Activated T-cell treated with anti-CD3 and anti-CD28 coated beads, Interleukin-2, amount 50 U/mL, for 24 hours (primary cell): Measurements from ENCODE around the gene SYCP2.
"Not testable (repeated sequence)": the region's sequence is repeated elsewhere in the genome, so short reads cannot be mapped to it uniquely, and the experiment has no call there.

Source experiments
- DNase-seq: peaks from one replicate; pipeline ENCODE4 v3.0.0-alpha.2; 2020
- H3K27ac Mint-ChIP-seq: 2 replicates; pipeline ENCODE4 v1.8.0; 2020; ENCODE audit warnings: mild to moderate bottlenecking, mixed read lengths
- H3K27me3 Mint-ChIP-seq: 2 replicates; pipeline ENCODE4 v1.8.0; 2020; ENCODE audit warnings: mixed read lengths
- H3K36me3 Mint-ChIP-seq: 2 replicates; pipeline ENCODE4 v1.8.0; 2020; ENCODE audit warnings: low read depth, mixed read lengths
- H3K4me1 Mint-ChIP-seq: 2 replicates; pipeline ENCODE4 v1.8.0; 2020; ENCODE audit warnings: low read depth, mixed read lengths
- H3K4me3 Mint-ChIP-seq: 2 replicates; pipeline ENCODE4 v1.8.0; 2020; ENCODE audit warnings: mild to moderate bottlenecking, moderate library complexity, mixed read lengths
- H3K9me3 Mint-ChIP-seq: 2 replicates; pipeline ENCODE4 v1.8.0; 2020; ENCODE audit warnings: mixed read lengths

SYCP2 gene

DNA sequence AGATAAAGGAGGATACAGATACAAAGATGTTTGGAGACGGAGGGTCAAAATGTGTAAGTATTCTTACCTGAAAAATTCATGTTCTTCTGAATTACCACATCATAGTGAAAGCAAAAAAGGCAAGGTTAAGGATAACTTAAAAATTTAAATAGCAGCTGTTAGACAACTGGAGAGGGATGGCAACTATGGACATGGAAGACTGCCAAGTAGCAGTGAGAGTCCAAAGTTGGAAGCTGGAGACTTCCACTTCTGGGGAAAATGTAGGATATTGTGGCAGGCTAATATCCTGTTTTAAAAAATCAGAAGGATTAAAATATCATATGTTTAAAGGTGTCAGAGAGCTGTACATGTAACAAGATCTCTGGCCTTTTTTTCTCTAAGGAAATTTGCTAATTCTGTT lies 29.8 kb downstream of the SYCP2 start:
- Mint-ChIP-seq H3K36me3 (no peaks in the 10 kb centered on the region), H3K27ac (no peak overlapping the region), H3K27me3 (no peaks in the 10 kb centered on the region), H3K4me1 (no peaks in the 10 kb centered on the region), H3K4me3 (no peak overlapping the region), H3K9me3 (no peaks in the 10 kb centered on the region)
- no peak for DNase-seq

DNA sequence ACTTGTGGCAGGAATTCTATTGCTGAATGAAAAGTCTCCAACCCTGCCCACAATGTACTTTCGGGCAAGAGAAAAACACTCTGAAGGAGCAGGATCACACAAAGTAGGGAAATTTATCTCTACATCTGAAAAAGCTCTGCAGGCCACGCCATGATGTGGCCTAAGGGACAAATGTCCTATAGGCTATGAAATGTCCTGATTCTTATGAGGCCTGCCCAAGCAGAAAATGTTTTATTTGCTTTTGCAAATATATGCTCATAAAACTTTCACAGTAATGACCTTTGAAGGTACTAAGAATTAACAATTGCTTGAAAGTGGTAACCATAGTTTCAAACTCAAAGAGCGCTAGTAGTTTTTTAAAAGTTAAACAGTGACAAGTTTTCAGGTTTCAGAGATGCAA lies 31.0 kb downstream of the SYCP2 start:
- no peak for DNase-seq
- Mint-ChIP-seq H3K27me3 (no peaks in the 10 kb centered on the region), H3K36me3 (no peaks in the 10 kb centered on the region), H3K4me3 (no peak overlapping the region), H3K27ac (no peak overlapping the region), H3K9me3 (no peaks in the 10 kb centered on the region), H3K4me1 (no peaks in the 10 kb centered on the region)

DNA sequence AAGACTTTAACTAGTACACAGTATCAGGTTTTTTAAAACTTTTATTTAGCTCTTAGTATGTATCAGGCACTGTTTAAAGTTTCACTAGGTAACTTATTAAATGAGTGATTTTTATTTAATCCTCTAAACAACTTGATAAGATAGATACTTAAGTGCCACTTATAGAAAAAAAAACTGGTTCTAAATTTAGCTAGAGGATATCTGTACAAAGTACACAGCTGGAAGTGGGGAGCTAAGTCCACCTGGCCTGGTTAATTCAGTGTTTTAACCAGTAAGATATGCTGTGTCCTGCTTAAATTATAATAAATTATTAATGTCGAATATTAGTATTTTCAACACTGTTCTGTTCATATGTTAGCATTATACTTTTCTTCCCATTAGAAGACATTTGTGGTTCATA lies 37.5 kb downstream of the SYCP2 start:
- H3K4me1 Mint-ChIP-seq = peaks cover 3% of the 10 kb centered on the region

DNA sequence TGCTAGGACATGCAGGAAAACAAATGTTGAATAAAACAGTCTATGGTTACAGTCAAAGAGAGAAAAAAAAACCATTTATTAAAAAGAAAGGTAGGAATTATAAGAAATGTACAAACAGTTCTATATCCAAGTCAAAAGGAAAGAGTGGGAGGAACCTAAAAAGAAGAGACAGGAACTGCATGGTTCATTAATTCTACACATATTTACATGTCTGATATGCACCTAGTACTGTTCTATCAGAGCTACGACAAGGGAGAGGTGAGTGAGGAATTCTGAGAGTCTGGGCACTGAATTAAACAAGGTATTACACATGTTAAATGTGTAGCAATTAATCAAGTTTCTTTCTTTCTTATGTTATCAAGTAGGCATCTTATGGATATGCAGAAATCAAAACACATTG lies 41.9 kb downstream of the SYCP2 start:
- H3K27ac Mint-ChIP-seq = no peak overlapping the region
- H3K27me3 Mint-ChIP-seq = no peaks in the 10 kb centered on the region
- no peak for DNase-seq
- H3K4me1 Mint-ChIP-seq = peaks cover 3% of the 10 kb centered on the region
- H3K9me3 Mint-ChIP-seq = no peaks in the 10 kb centered on the region
- no peaks in the 10 kb centered on the region for H3K36me3 Mint-ChIP-seq
- no peak overlapping the region for H3K4me3 Mint-ChIP-seq

More for the DNA sequence above, 37.5 kb downstream of the SYCP2 start:
- Mint-ChIP-seq H3K27ac (no peak overlapping the region), H3K4me3 (no peak overlapping the region), H3K27me3 (no peaks in the 10 kb centered on the region), H3K36me3 (no peaks in the 10 kb centered on the region), H3K9me3 (no peaks in the 10 kb centered on the region)
- no peak for DNase-seq

DNA sequence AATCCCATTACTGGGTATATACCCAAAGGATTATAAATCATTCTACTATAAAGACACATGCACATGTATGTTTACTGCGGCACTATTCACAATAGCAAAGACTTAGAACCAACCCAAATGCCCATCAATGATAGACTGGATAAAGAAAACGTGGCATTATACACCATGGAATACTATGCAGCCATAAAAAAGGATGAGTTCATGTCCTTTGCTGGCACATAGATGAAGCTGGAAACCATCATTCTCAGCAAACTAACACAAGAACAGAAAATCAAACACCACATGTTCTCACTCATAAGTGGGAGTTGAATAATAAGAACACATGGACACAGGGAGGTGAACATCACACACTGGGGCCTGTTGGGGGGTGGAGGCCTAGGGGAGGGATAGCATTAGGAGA lies 43.4 kb downstream of the SYCP2 start:
- not testable (repeated sequence) for H3K36me3 Mint-ChIP-seq, H3K27me3 Mint-ChIP-seq, H3K4me1 Mint-ChIP-seq, H3K9me3 Mint-ChIP-seq, DNase-seq, H3K4me3 Mint-ChIP-seq, H3K27ac Mint-ChIP-seq

DNA sequence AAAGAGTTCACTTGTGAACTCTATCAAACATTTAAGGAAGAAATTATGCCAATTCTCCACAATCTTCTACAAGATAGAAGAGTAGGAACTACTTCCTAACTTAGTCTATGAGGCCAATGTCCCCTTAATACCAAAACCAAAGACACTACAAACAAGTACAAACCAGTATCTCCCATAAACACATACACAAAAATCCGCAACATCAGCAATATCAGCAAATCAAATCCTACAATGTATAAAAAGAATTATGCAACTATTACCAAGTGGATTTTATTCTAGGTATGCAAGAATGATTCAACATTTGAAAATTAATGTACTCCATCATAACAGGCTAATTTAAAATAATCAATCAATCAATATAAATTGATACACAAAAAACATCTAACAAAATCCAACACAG lies 45.4 kb downstream of the SYCP2 start:
- no peak overlapping the region for H3K27ac Mint-ChIP-seq
- H3K36me3 Mint-ChIP-seq = no peaks in the 10 kb centered on the region
- H3K27me3 Mint-ChIP-seq = no peaks in the 10 kb centered on the region
- DNase-seq = no peak
- H3K4me3 Mint-ChIP-seq = no peak overlapping the region
- H3K9me3 Mint-ChIP-seq = no peaks in the 10 kb centered on the region
- H3K4me1 Mint-ChIP-seq = peaks cover 3% of the 10 kb centered on the region

DNA sequence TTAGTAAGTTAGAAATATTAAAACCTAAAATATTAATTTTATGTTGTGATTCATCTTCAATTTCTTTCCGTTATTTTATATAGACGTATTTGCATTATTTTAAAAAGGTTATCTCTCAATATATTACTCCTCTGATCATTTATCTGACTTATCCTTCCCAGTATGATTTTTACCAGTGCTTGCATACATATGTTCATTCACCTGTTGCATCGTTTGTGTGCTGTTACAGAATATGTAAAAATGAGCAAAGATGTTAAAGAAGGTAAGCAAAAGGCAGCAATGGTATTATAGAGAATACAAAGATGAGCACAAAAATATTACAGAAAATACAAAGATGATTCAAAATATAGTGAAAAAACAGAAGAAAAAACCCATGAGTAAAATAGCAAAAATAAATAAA lies 48.9 kb downstream of the SYCP2 start:
- no peak for DNase-seq
- Mint-ChIP-seq H3K9me3 (no peaks in the 10 kb centered on the region), H3K36me3 (no peaks in the 10 kb centered on the region), H3K27ac (no peak overlapping the region), H3K4me3 (no peak overlapping the region), H3K4me1 (no peaks in the 10 kb centered on the region), H3K27me3 (no peaks in the 10 kb centered on the region)

- Mint-ChIP-seq H3K9me3 (no peaks in the 10 kb centered on the region), H3K4me1 (no peaks in the 10 kb centered on the region), H3K27ac (no peak overlapping the region), H3K36me3 (no peaks in the 10 kb centered on the region), H3K27me3 (no peaks in the 10 kb centered on the region), H3K4me3 (no peak overlapping the region)
- no peak for DNase-seq
These were observed 53.2 kb downstream of the SYCP2 start for GRCh38 chr20:59880198-59880597.

DNA sequence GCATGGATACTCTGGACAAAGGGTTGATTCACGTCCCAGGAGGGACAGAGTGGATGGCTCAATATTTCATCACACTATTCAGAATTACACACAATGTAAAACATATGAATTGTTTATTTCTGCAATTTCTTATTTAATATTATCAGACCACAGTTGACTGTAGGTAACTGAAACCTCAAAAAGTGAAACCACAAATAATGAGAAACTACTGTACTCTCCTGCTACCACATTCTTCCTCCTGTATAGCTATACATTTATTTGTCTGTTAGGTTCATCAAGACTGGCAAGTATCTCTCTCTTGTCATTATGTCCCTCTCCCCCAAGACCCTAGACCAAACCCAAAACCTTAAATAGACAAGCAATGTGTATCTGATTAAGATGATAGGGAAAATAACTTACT lies 60.0 kb downstream of the SYCP2 start:
- Mint-ChIP-seq H3K27ac (no peak overlapping the region), H3K27me3 (no peaks in the 10 kb centered on the region), H3K36me3 (no peaks in the 10 kb centered on the region), H3K4me1 (no peaks in the 10 kb centered on the region), H3K9me3 (no peaks in the 10 kb centered on the region), H3K4me3 (no peak overlapping the region)
- no peak for DNase-seq

GRCh38 chr20:59871096-59871495 lies 62.3 kb downstream of the SYCP2 start:
- Mint-ChIP-seq H3K4me3 (no peak overlapping the region), H3K4me1 (no peaks in the 10 kb centered on the region), H3K9me3 (no peaks in the 10 kb centered on the region), H3K27me3 (no peaks in the 10 kb centered on the region), H3K36me3 (no peaks in the 10 kb centered on the region), H3K27ac (no peak overlapping the region)
- no peak for DNase-seq

DNA sequence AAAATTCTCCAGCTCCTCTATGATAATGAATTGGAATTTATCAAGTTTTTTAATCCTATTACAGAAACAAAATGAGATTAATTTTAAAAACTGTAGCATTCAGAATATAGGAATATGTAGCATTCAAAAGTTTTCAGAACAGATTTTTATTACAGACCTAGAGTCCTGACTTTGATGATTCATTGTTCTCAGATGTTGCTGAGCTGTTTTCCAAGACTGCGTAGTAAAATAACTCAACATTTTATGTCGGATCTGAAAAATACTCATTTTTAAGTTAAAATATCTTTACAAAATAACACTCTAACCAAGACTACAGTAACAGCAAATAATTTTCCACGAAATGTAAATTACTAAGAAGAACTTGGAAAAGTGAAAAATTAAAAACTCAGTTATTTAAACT lies 67.1 kb downstream of the SYCP2 start:
- H3K27ac Mint-ChIP-seq = no peak overlapping the region
- DNase-seq = no peak
- no peaks in the 10 kb centered on the region for H3K9me3 Mint-ChIP-seq
- no peak overlapping the region for H3K4me3 Mint-ChIP-seq
- peaks cover 2% of the 10 kb centered on the region for H3K36me3 Mint-ChIP-seq
- no peaks in the 10 kb centered on the region for H3K4me1 Mint-ChIP-seq
- peaks cover 2% of the 10 kb centered on the region for H3K27me3 Mint-ChIP-seq

- DNase-seq = no peak
- no peaks in the 10 kb centered on the region for H3K9me3 Mint-ChIP-seq
- no peak overlapping the region for H3K4me3 Mint-ChIP-seq
- peaks cover 2% of the 10 kb centered on the region for H3K27me3 Mint-ChIP-seq
- H3K27ac Mint-ChIP-seq = no peak overlapping the region
- no peaks in the 10 kb centered on the region for H3K4me1 Mint-ChIP-seq
- H3K36me3 Mint-ChIP-seq = peaks cover 4% of the 10 kb centered on the region
These were observed 68.7 kb downstream of the SYCP2 start for GRCh38 chr20:59864726-59865125.

GRCh38 chr20:59863058-59863457 lies 70.4 kb downstream of the SYCP2 start:
- peaks cover 6% of the 10 kb centered on the region for H3K36me3 Mint-ChIP-seq
- H3K9me3 Mint-ChIP-seq = no peaks in the 10 kb centered on the region
- no peak overlapping the region for H3K4me3 Mint-ChIP-seq
- H3K4me1 Mint-ChIP-seq = no peaks in the 10 kb centered on the region
- H3K27ac Mint-ChIP-seq = no peak overlapping the region
- DNase-seq = no peak
- H3K27me3 Mint-ChIP-seq = peaks cover 2% of the 10 kb centered on the region

DNA sequence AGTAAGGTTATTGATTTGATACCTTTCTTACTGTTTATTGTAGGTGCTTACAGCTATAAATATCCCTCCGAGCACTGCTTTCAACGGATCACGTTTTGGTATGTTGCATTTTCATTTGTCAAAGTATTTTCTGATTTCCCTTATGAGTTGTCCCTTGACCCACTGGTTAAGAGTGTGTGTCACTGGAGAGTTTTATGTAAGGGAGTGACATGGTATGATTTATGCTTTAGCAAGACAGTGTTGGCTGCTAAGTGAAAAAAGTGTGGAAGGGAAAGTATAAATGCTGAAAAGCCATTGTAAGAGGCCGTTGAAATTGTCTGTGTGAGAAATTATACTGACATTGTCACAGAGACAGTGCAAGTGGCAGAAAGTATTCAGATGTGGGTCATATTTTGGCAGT lies 72.0 kb downstream of the SYCP2 start:
- no peak overlapping the region for H3K27ac Mint-ChIP-seq
- peaks cover 5% of the 10 kb centered on the region for H3K9me3 Mint-ChIP-seq
- H3K27me3 Mint-ChIP-seq = peaks cover 2% of the 10 kb centered on the region
- peaks cover 6% of the 10 kb centered on the region for H3K36me3 Mint-ChIP-seq
- no peak overlapping the region for H3K4me3 Mint-ChIP-seq
- H3K4me1 Mint-ChIP-seq = no peaks in the 10 kb centered on the region
- DNase-seq = no peak

- Mint-ChIP-seq H3K9me3 (peaks cover 7% of the 10 kb centered on the region), H3K27me3 (peaks cover 2% of the 10 kb centered on the region), H3K4me3 (no peak overlapping the region), H3K4me1 (no peaks in the 10 kb centered on the region), H3K27ac (no peak overlapping the region), H3K36me3 (peaks cover 4% of the 10 kb centered on the region)
- no peak for DNase-seq
These were observed 75.0 kb downstream of the SYCP2 start for GRCh38 chr20:59858425-59858824.

- no peak for DNase-seq
- Mint-ChIP-seq H3K27me3 (peaks cover 2% of the 10 kb centered on the region), H3K9me3 (peaks cover 7% of the 10 kb centered on the region), H3K36me3 (peaks cover 4% of the 10 kb centered on the region), H3K4me1 (no peaks in the 10 kb centered on the region), H3K4me3 (no peak overlapping the region), H3K27ac (no peak overlapping the region)
These were observed 75.5 kb downstream of the SYCP2 start for GRCh38 chr20:59857966-59858365.
